ENCODE measurements around the gene GNE.

GRCh38 chr9:36211510-36211909, 46.7 kb downstream of the GNE start:
- TF ChIP-seq POLR2A (IDR thresholded peaks at IDR 0.05) = no peak
- no peak for TF ChIP-seq CTCF (IDR thresholded peaks at IDR 0.05 in 4 of 5, conservative IDR thresholded peaks at IDR 0.05 in 1 of 5)
